ENCODE results near the gene GTPBP8.

GTPBP8 gene

DNA sequence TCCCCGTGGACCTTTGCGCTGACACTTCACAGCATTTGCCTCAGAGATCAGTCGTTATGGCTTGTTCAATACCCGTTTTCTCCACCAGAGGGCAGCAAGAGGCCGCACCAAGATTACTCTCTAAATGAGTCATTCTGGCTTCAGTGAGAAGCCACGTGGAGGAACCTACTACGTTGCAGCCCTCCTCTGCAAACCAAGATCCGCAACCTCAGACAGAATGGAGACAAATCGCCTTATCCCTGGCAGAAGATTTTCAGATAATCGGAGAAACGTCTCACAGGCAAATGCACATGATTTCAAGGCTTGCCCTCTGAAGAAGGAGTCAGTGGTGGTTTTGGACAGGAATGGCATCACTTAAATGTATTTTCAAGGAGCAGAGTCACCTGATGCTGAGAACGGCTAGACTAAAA is 60.5 kb downstream of the GTPBP8 start:
- FAIRE-seq = peak; percentile 95

More for the DNA sequence above, 60.5 kb downstream of the GTPBP8 start:
- DNase-seq (ENCODE audit: extremely low spot score, insufficient read length, low read depth) = peak; percentile 64
